Peyer's patch (tissue), 4 donors: ENCODE measurements around the gene PRPF40A. TPM values are rescaled to one million over a fixed set of nuclear protein-coding genes. Genes with fewer than 3 reads are reported as not detected.
"Not testable (repeated sequence)": the region's sequence is repeated elsewhere in the genome, so short reads cannot be mapped to it uniquely, and the experiment has no call there.

ENCODE experiments used
- DNase-seq, 3 donors: peaks; one replicate each; pipeline ENCODE4 v3.0.0-alpha.2; 2017 to 2019
- H3K27ac ChIP-seq, 4 donors: fragments of 200-600 bp; sonication (generic); one replicate each; pipeline ENCODE4 v1.5.1; 2016 to 2019
- H3K27me3 ChIP-seq, 2 donors: fragments of 200-600 bp; sonication (generic); one replicate each; pipeline ENCODE4 v1.5.1; 2019
- H3K36me3 ChIP-seq, 3 donors: fragments of 200-600 bp; sonication (generic); one replicate each; pipeline ENCODE4 v1.5.1; 2016 to 2019
- H3K4me1 ChIP-seq, 4 donors: fragments of 200-600 bp; sonication (generic); one replicate each; pipeline ENCODE4 v1.5.1; 2016 to 2019
- H3K4me3 ChIP-seq, 4 donors: fragments of 200-600 bp; sonication (generic); 1 replicate in 3 of 4; 2 replicates in 1 of 4; pipeline ENCODE4 v1.5.1; 2016 to 2019; ENCODE audit warnings: mild to moderate bottlenecking in 1 of 4
- H3K9me3 ChIP-seq, 4 donors: fragments of 200-600 bp; sonication (generic); one replicate each; pipeline ENCODE4 v1.5.1; 2016 to 2019; ENCODE audit warnings: mild to moderate bottlenecking in 1 of 4
- POLR2A ChIP-seq, 2 donors: fragments of 450-650 bp; IDR thresholded peaks; one replicate each; pipeline ENCODE4 v1.5.1; 2017; ENCODE audit warnings: antibody characterized with exemption in 2 of 2, mild to moderate bottlenecking in 2 of 2, moderate library complexity in 2 of 2
- total RNA-seq, 4 donors: library from RNA; depleted of rRNA; stranded (reverse); fragments of >200 nt; gene quantifications; one replicate each; pipeline ENCODE4 v1.1.0, GENCODE V29; 2016
- TF ChIP-seq, protein P1 (sequence below), 6 experiments: fragments of 450-650 bp in 4 of 6; fragments of 200-600 bp in 2 of 6; sonication (generic) in 1 of 6; IDR thresholded peaks; one replicate each; pipeline ENCODE4 v1.5.1; 2017 to 2019; ENCODE audit warnings: antibody characterized with exemption in 6 of 6, mild to moderate bottlenecking in 3 of 6, moderate library complexity in 1 of 6

The PRPF40A gene
- 100 to 1,000 TPM in 2 of 4 donors, 10 to 100 TPM in 2; 86.6 to 112 (median 97.1) TPM for total RNA-seq

DNA sequence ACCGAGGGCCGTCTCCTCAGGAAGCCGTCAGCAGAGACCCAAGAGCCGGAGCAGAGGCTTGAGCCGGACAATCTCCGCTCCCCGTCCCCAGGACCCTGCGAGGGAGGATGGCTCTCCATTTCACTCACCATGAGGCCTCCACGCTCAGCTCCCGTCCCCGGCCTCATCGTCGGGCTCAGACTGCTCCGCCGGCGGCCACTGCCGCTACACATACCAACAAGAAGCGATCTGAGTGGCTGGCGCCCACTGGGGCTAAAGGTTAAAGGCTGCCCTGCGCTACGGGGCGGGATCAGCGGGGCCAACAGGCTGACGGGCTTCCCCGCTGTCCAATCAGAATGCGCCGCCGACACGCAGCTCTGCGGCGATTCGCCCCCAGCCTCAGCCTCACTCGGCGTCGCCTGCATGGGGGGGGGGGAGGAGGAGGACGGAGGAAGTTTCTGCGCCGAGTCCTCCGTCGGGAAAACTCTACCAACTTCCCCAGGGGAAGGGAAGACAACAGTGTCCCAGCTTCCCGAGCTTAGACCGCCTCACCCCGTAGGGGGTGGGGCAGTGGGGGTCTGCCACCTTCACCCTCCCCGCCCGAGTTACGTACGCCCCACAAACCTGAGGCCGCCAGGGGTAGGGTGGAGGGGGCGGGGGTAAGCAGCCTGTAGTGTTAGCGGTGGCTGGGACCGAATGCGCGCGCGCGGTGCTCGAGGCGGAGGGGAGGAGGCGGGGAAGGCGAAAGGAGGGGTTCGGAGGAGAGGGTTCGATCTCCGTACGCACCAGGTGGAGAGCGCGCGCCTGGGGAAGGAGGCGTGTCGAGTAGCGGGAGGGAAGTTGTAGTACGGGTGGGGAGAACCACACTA is at the start of gene PRPF40A:
PRPF40A (minus strand) TSS at position 234 of the 848 bp plus-strand sequence; CDS start at position 212, 22 bp downstream.
- no peaks in the 10 kb centered on the region for H3K27me3 ChIP-seq
- peaks cover 0 to 16% (median 0%) of the 10 kb centered on the region in 3 donors for H3K36me3 ChIP-seq
- TF ChIP-seq POLR2A (IDR thresholded peaks at IDR 0.05), result peak; percentile 76 to 83
- TF ChIP-seq, protein P1, sequence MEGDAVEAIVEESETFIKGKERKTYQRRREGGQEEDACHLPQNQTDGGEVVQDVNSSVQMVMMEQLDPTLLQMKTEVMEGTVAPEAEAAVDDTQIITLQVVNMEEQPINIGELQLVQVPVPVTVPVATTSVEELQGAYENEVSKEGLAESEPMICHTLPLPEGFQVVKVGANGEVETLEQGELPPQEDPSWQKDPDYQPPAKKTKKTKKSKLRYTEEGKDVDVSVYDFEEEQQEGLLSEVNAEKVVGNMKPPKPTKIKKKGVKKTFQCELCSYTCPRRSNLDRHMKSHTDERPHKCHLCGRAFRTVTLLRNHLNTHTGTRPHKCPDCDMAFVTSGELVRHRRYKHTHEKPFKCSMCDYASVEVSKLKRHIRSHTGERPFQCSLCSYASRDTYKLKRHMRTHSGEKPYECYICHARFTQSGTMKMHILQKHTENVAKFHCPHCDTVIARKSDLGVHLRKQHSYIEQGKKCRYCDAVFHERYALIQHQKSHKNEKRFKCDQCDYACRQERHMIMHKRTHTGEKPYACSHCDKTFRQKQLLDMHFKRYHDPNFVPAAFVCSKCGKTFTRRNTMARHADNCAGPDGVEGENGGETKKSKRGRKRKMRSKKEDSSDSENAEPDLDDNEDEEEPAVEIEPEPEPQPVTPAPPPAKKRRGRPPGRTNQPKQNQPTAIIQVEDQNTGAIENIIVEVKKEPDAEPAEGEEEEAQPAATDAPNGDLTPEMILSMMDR (IDR thresholded peaks at IDR 0.05), result peak in 2 of 6 experiments; percentile 19 to 29
- peak within 1 kb of the TSS; percentile 96 to 99 (median 97) for H3K27ac ChIP-seq
- H3K4me3 ChIP-seq, result peak within 1 kb of the TSS; percentile 72 to 92 (median 82)
- H3K4me1 ChIP-seq, result peaks cover 0 to 37% (median 4%) of the 10 kb centered on the region in 4 donors
- DNase-seq, result peak; percentile 98 to 99 (median 99)
- H3K9me3 ChIP-seq, result no peaks in the 10 kb centered on the region

DNA sequence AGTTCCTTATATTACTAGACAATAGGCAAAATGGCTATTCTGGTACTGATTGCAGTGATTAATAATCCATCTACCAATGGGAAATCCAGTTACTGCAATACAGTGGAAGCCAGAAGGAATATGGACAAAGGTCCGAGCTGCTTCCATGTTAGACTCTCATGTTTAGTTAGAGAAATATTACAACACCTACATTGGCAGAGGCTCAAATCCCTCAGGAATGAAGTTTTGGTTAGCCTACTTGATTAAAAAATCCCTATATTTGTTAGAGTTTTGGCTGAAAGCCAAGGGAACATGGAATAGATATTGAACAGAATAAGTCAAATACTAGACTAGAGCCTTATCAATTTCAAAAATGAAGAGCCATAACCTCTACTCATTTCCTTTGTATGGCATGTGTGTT is 49.7 kb upstream of the PRPF40A start:
- no peak for DNase-seq
- H3K36me3 ChIP-seq, result no peaks in the 10 kb centered on the region
- H3K4me1 ChIP-seq, result no peaks in the 10 kb centered on the region
- no peak overlapping the region for H3K27ac ChIP-seq
- no peaks in the 10 kb centered on the region for H3K9me3 ChIP-seq
- H3K27me3 ChIP-seq, result no peaks in the 10 kb centered on the region
- H3K4me3 ChIP-seq, result no peak overlapping the region
- TF ChIP-seq, protein P1 (IDR thresholded peaks at IDR 0.05), result no peak
- no peak for TF ChIP-seq POLR2A (IDR thresholded peaks at IDR 0.05)

DNA sequence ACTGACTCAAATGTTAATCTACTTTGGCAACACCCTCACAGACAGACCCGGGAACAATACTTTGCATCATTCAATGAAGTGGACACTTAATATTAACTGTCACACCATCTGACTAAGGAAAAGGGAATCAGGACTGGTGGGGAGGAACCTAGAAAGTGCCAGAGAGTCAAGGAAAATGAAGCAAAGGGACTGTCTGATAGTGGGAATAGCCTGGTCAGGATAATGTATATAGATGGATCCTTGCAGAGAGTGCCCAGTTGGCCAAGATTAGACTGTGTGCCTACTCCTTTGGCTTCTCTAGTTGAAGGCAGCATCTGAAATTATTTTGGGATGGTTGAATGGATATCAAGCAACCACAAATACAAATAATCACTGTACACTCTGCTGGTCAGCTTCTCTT is 46.4 kb upstream of the PRPF40A start:
- no peak for DNase-seq
- H3K36me3 ChIP-seq, result peaks cover 0 to 11% (median 0%) of the 10 kb centered on the region in 3 donors
- no peaks in the 10 kb centered on the region for H3K4me1 ChIP-seq
- H3K27ac ChIP-seq, result no peak overlapping the region
- H3K4me3 ChIP-seq, result no peak overlapping the region
- no peak for TF ChIP-seq POLR2A (IDR thresholded peaks at IDR 0.05)
- TF ChIP-seq, protein P1 (IDR thresholded peaks at IDR 0.05), result no peak
- no peaks in the 10 kb centered on the region for H3K9me3 ChIP-seq
- H3K27me3 ChIP-seq, result no peaks in the 10 kb centered on the region

DNA sequence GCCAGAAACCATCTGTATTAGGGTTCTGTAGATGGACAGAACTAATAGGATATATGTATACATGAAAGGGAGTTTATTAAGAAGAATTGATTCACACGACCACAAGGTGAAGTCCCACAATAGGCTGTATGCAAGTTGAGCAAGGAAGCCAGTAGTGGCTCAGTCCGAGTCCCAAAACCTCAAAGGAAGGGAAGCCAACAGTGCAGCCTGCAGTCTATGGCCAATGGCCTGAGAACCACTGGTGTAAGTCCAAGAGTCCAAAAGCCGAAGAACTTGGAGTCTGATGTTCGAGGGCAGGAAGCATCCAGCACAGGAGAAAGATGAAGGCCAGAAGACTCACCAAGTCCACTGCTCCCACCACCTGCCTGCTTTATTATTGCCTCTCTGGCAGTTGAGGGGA is 45.9 kb upstream of the PRPF40A start:
- not testable (repeated sequence) for DNase-seq, H3K9me3 ChIP-seq, H3K27ac ChIP-seq, H3K4me1 ChIP-seq, H3K4me3 ChIP-seq, H3K27me3 ChIP-seq
- H3K36me3 ChIP-seq, result peaks cover 0 to 11% (median 0%) of the 10 kb centered on the region in 3 donors

DNA sequence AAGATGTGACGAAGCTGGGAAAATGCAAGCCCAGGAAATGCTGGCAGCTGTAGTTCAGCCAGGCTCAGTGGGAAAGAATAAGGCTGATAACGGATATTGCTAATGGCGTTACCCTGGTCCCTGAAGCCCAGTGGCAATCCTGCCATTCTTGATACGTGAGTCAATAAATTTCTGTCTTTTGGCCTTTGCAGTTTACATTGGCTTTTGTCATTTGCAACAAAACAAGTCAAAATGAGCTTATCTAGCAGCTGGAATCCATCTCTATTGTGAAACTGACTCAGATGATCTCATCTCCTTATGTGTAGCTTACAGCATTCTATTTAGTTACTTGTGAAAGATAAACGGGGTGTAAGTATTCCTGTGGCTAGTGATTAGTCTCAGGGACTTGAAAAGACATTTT is 44.9 kb upstream of the PRPF40A start:
- no peaks in the 10 kb centered on the region for H3K9me3 ChIP-seq
- DNase-seq, result no peak
- H3K27me3 ChIP-seq, result no peaks in the 10 kb centered on the region
- TF ChIP-seq, protein P1 (IDR thresholded peaks at IDR 0.05), result no peak
- no peak for TF ChIP-seq POLR2A (IDR thresholded peaks at IDR 0.05)
- no peak overlapping the region for H3K4me3 ChIP-seq
- H3K4me1 ChIP-seq, result no peaks in the 10 kb centered on the region
- H3K27ac ChIP-seq, result no peak overlapping the region
- peaks cover 0 to 17% (median 0%) of the 10 kb centered on the region in 3 donors for H3K36me3 ChIP-seq

DNA sequence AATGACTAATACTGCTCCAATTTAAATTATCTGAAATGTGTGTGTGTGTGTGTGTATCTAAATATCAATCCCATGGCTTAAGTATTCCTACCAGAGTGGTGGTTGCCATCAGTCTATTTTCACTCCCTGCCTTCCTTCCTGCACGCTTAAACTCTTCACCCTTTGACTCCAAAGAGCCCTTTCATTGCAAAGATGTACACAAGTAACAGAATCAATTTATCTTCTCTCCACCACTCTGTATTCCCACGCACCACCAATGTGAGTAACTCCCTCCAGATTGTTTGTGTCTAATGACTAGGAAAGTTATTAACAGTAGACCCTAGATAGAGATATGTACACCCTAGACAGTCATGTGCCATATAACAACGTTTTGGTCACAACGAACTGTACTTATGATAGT is 44.0 kb upstream of the PRPF40A start:
- TF ChIP-seq POLR2A (IDR thresholded peaks at IDR 0.05), result no peak
- TF ChIP-seq, protein P1 (IDR thresholded peaks at IDR 0.05), result no peak
- Histone ChIP-seq H3K27me3 (no peaks in the 10 kb centered on the region), H3K4me1 (no peaks in the 10 kb centered on the region), H3K36me3 (peaks cover 0 to 22% (median 0%) of the 10 kb centered on the region in 3 donors), H3K4me3 (no peak overlapping the region), H3K27ac (no peak overlapping the region), H3K9me3 (no peaks in the 10 kb centered on the region)
- no peak for DNase-seq
